OCI-LY7 (cell line): Measurements from ENCODE around the gene SOX8.

Experiments used
- EZH2phosphoT487 ChIP-seq: fragments of 200-600 bp; sonication (generic); IDR thresholded peaks from 2 replicates; pipeline ENCODE4 v1.6.1; 2018; ENCODE audit warnings: low read depth, borderline replicate concordance, mild to moderate bottlenecking, mixed run types, antibody characterized with exemption, low read length, moderate library complexity, mixed read lengths
- TF ChIP-seq, protein P1 (sequence below): fragments of 200-600 bp; sonication (generic); conservative IDR thresholded peaks from 2 replicates; pipeline ENCODE4 v1.5.1; 2014; ENCODE audit warnings: mild to moderate bottlenecking, antibody characterized with exemption, low read length, moderate library complexity, mixed read lengths

DNA sequence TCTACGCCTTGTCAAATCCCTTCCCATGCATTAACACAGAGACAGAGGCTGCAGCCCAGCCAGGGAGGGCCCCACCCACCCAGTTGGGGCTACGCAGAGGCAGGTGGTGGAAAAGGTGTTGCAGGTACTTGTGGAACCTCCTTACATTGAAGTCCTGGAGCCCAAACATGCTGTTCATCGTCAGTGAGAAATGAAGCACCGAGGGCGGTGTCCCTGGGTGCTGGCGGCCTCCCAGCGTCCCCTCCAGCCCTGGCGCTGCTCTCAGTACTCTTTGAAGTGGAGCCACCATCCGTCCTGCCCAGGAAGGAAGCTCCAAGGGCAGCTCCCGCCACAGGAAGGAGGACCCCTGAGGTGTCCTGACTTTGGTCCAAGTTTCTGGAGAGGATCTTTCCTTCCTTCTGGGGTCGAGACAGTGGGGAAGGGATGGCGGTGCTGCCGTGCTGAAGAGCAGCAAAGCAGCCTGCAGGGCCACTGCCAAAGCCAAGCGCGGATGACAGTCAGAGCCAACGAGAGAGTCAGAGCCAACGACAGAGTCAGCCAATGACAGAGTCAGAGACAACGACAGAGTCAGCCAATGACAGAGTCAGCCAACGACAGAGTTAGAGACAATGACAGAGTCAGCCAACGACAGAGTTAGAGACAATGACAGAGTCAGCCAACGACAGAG is 34.2 kb upstream of the SOX8 start:
- TF ChIP-seq, protein P1, sequence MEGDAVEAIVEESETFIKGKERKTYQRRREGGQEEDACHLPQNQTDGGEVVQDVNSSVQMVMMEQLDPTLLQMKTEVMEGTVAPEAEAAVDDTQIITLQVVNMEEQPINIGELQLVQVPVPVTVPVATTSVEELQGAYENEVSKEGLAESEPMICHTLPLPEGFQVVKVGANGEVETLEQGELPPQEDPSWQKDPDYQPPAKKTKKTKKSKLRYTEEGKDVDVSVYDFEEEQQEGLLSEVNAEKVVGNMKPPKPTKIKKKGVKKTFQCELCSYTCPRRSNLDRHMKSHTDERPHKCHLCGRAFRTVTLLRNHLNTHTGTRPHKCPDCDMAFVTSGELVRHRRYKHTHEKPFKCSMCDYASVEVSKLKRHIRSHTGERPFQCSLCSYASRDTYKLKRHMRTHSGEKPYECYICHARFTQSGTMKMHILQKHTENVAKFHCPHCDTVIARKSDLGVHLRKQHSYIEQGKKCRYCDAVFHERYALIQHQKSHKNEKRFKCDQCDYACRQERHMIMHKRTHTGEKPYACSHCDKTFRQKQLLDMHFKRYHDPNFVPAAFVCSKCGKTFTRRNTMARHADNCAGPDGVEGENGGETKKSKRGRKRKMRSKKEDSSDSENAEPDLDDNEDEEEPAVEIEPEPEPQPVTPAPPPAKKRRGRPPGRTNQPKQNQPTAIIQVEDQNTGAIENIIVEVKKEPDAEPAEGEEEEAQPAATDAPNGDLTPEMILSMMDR: no peak
- TF ChIP-seq EZH2phosphoT487: no peak
